Muscle of leg (tissue), 11 donors: ENCODE data around the gene NPS. TPM values are rescaled to one million over a fixed set of nuclear protein-coding genes. Genes with fewer than 3 reads are reported as not detected.

Experiments
- DNase-seq: peaks from one replicate; pipeline ENCODE4 v3.0.0; 2013
- H3K27ac ChIP-seq: one replicate; pipeline ENCODE4 v1.5.1; 2013; ENCODE audit warnings: mild to moderate bottlenecking, low read length, control low read depth
- H3K27me3 ChIP-seq: one replicate; pipeline ENCODE4 v1.6.1; 2013; ENCODE audit warnings: low read length; ENCODE audit not compliant: control insufficient read depth, insufficient read depth
- H3K36me3 ChIP-seq: one replicate; pipeline ENCODE4 v1.6.1; 2013; ENCODE audit warnings: low read length; ENCODE audit not compliant: control insufficient read depth, insufficient read depth
- H3K4me1 ChIP-seq: one replicate; pipeline ENCODE4 v1.6.1; 2013; ENCODE audit warnings: low read length; ENCODE audit not compliant: control insufficient read depth, insufficient read depth
- H3K4me3 ChIP-seq: one replicate; pipeline ENCODE4 v1.5.1; 2013; ENCODE audit warnings: low read length, control low read depth
- H3K9me3 ChIP-seq: replicated peaks from 2 replicates; pipeline ENCODE4 v1.6.1; 2013; ENCODE audit warnings: low read depth, low read length; ENCODE audit not compliant: control insufficient read depth
- WGBS: methylation state at CpG from one replicate; pipeline ENCODE4 v1.1.5; 2013; ENCODE audit warnings: missing lambda C conversion rate; ENCODE audit not compliant: insufficient coverage; 5-methylcytosine and 5-hydroxymethylcytosine counted together
- polyA plus RNA-seq, 8 donors: library from polyadenylated mRNA; unstranded; fragments of 120-200 nt; gene quantifications; one replicate each; pipeline versions ENCODE4 v1.2.1 to v1.2.3, GENCODE V29; 2013; ENCODE audit warnings: inconsistent platforms in 1 of 8, low replicate concordance in 1 of 8; ENCODE audit not compliant: insufficient read length in 8 of 8, insufficient read depth in 1 of 8
- total RNA-seq: library from RNA; stranded (reverse); fragments of 120-200 nt; gene quantifications from one replicate; pipeline ENCODE4 v1.2.4, GENCODE V29; 2013

Gene NPS
- total and polyA plus RNA-seq, 9 donors = not detected

DNA sequence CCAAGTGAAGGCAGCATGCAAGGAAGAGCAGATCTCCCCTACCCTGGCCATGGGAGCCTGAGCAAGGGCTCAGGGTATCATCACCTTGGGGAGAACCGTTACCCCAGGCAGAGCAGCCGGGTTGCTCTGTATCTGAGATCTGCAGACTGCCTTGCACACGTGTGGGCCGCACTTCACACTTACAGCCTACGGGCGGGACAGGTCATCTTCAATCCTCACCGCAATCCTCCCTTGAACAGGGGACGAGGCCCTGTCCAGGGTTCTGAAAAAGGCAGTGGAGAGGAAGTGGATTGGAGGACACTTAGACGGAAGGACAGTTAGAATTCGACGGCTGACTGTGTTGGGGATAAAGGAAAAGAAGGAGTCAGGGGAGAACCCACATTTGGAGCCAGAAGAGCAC is 51.4 kb downstream of the NPS start:
- Histone ChIP-seq H3K27ac (no peak overlapping the region), H3K27me3 (no peaks in the 10 kb centered on the region), H3K36me3 (no peaks in the 10 kb centered on the region), H3K9me3 (no peaks in the 10 kb centered on the region), H3K4me1 (no peaks in the 10 kb centered on the region), H3K4me3 (no peak overlapping the region)
- WGBS = 25% methylated on average over 4 of the region's 11 CpGs
- peak; percentile 36 for DNase-seq

Other genes starting within 250 kb of the NPS start
- 0.09 TPM for gene FOXI2, start 187.9 kb downstream of the NPS start, total RNA-seq
- under 1 TPM; 0.10 to 0.40 (median 0.19) TPM for gene FOXI2, start 187.9 kb downstream of the NPS start, polyA plus RNA-seq